Measurements from ENCODE around the gene NDUFC2.

NDUFC2 gene

GRCh38 chr11:78062671-78063070 is 17.0 kb downstream of the NDUFC2 start:
- no peak overlapping the region for H2BK15ac ChIP-seq (ENCODE audit: low read depth, poor library complexity, severe bottlenecking)
- H3K23ac ChIP-seq (ENCODE audit: low read length in 2 of 2) = no peak overlapping the region
- no peaks in the 10 kb centered on the region for H3K27me3 ChIP-seq (ENCODE audit: control insufficient read depth in 1 of 2, insufficient read depth in 1 of 2, low read length in 2 of 2)
- DNase-seq = no peak
- H3K4me1 ChIP-seq (ENCODE audit: control insufficient read depth, insufficient read depth, low read depth, low read length) = no peaks in the 10 kb centered on the region
- H3K79me1 ChIP-seq (replicated peaks; ENCODE audit: low read length, poor library complexity, severe bottlenecking) = peaks cover 4% of the 10 kb centered on the region
- no peak overlapping the region for H4K91ac ChIP-seq (ENCODE audit: low read length)
- 100% methylated on average over 1 of the region's 2 CpGs for WGBS
- H3K9me3 ChIP-seq (ENCODE audit: control insufficient read depth, low read length) = no peaks in the 10 kb centered on the region
- no peak overlapping the region for H3K9ac ChIP-seq (ENCODE audit: low read length)
- no peak overlapping the region for H3K4me3 ChIP-seq (ENCODE audit: insufficient read depth in 1 of 2, low read depth in 1 of 2, low read length in 2 of 2)
- no peak overlapping the region for H3K18ac ChIP-seq (ENCODE audit: low read depth in 1 of 2, low read length in 2 of 2)
- H2AFZ ChIP-seq (ENCODE audit: low read depth, low read length) = no peak overlapping the region
- no peak overlapping the region for H3K4ac ChIP-seq (ENCODE audit: low read depth in 1 of 2, low read length in 2 of 2)
- no peak overlapping the region for H2AK5ac ChIP-seq (ENCODE audit: low read length, severe bottlenecking)
- no peak overlapping the region for H2BK12ac ChIP-seq (ENCODE audit: low read length in 2 of 2)
- no peak overlapping the region for H3K27ac ChIP-seq (ENCODE audit: low read length, poor library complexity, severe bottlenecking)
- no peak overlapping the region for H2BK120ac ChIP-seq (ENCODE audit: low read depth, low read length)
- peaks cover 5 to 7% of the 10 kb centered on the region in 2 experiments for H3K36me3 ChIP-seq (ENCODE audit: control insufficient read depth in 1 of 2, insufficient read depth in 2 of 2, low read depth in 1 of 2, low read length in 2 of 2)
- no peak overlapping the region for H2BK5ac ChIP-seq (ENCODE audit: low read depth, low read length, poor library complexity, severe bottlenecking)
- H3K4me2 ChIP-seq (ENCODE audit: low read length, poor library complexity, severe bottlenecking) = no peak overlapping the region
- no peak overlapping the region for H3K14ac ChIP-seq (ENCODE audit: low read length in 2 of 2)
- peak overlapping the region; percentile 14 for H4K8ac ChIP-seq (ENCODE audit: low read length)

GRCh38 chr11:78061921-78062311 is 17.7 kb downstream of the NDUFC2 start:
- H3K9ac ChIP-seq (ENCODE audit: low read length) = no peak overlapping the region
- no peak overlapping the region for H3K18ac ChIP-seq (ENCODE audit: low read depth in 1 of 2, low read length in 2 of 2)
- H2BK12ac ChIP-seq (ENCODE audit: low read length in 2 of 2) = no peak overlapping the region
- peak overlapping the region; percentile 39 for H4K91ac ChIP-seq (ENCODE audit: low read length)
- no peak overlapping the region for H3K23ac ChIP-seq (ENCODE audit: low read length in 2 of 2)
- H2BK15ac ChIP-seq (ENCODE audit: low read depth, poor library complexity, severe bottlenecking) = no peak overlapping the region
- H3K4ac ChIP-seq (ENCODE audit: low read depth in 1 of 2, low read length in 2 of 2) = no peak overlapping the region
- H3K36me3 ChIP-seq (ENCODE audit: control insufficient read depth in 1 of 2, insufficient read depth in 2 of 2, low read depth in 1 of 2, low read length in 2 of 2) = peaks cover 0 to 4% of the 10 kb centered on the region in 2 experiments
- no peak overlapping the region for H4K8ac ChIP-seq (ENCODE audit: low read length)
- H2AFZ ChIP-seq (ENCODE audit: low read depth, low read length) = no peak overlapping the region
- no peak for DNase-seq
- no peak overlapping the region for H3K14ac ChIP-seq (ENCODE audit: low read length in 2 of 2)
- no peak overlapping the region for H2BK5ac ChIP-seq (ENCODE audit: low read depth, low read length, poor library complexity, severe bottlenecking)
- H3K4me1 ChIP-seq (ENCODE audit: control insufficient read depth, insufficient read depth, low read depth, low read length) = no peaks in the 10 kb centered on the region
- no peak overlapping the region for H3K4me2 ChIP-seq (ENCODE audit: low read length, poor library complexity, severe bottlenecking)
- no peak overlapping the region for H3K4me3 ChIP-seq (ENCODE audit: insufficient read depth in 1 of 2, low read depth in 1 of 2, low read length in 2 of 2)
- H3K9me3 ChIP-seq (ENCODE audit: control insufficient read depth, low read length) = no peaks in the 10 kb centered on the region
- 90% methylated on average over 4 of the region's 4 CpGs for WGBS
- no peak overlapping the region for H3K27ac ChIP-seq (ENCODE audit: low read length, poor library complexity, severe bottlenecking)
- peaks cover 4% of the 10 kb centered on the region for H3K79me1 ChIP-seq (replicated peaks; ENCODE audit: low read length, poor library complexity, severe bottlenecking)
- no peak overlapping the region for H2BK120ac ChIP-seq (ENCODE audit: low read depth, low read length)
- H3K27me3 ChIP-seq (ENCODE audit: control insufficient read depth in 1 of 2, insufficient read depth in 1 of 2, low read length in 2 of 2) = no peaks in the 10 kb centered on the region
- H2AK5ac ChIP-seq (ENCODE audit: low read length, severe bottlenecking) = no peak overlapping the region

GRCh38 chr11:78061088-78061920 is 18.4 kb downstream of the NDUFC2 start:
- H3K36me3 ChIP-seq (ENCODE audit: control insufficient read depth in 1 of 2, insufficient read depth in 2 of 2, low read depth in 1 of 2, low read length in 2 of 2) = peaks cover 0 to 4% of the 10 kb centered on the region in 2 experiments

GRCh38 chr11:78060533-78060932 is 19.1 kb downstream of the NDUFC2 start:
- Histone ChIP-seq H3K27me3 (ENCODE audit: control insufficient read depth in 1 of 2, insufficient read depth in 1 of 2, low read length in 2 of 2) (no peaks in the 10 kb centered on the region), H3K4me1 (ENCODE audit: control insufficient read depth, insufficient read depth, low read depth, low read length) (no peaks in the 10 kb centered on the region), H2BK120ac (ENCODE audit: low read depth, low read length) (no peak overlapping the region), H3K18ac (ENCODE audit: low read depth in 1 of 2, low read length in 2 of 2) (no peak overlapping the region), H2BK5ac (ENCODE audit: low read depth, low read length, poor library complexity, severe bottlenecking) (no peak overlapping the region), H3K4me2 (ENCODE audit: low read length, poor library complexity, severe bottlenecking) (no peak overlapping the region), H4K91ac (ENCODE audit: low read length) (no peak overlapping the region), H3K9me3 (ENCODE audit: control insufficient read depth, low read length) (no peaks in the 10 kb centered on the region), H3K27ac (ENCODE audit: low read length, poor library complexity, severe bottlenecking) (no peak overlapping the region), H2BK12ac (ENCODE audit: low read length in 2 of 2) (no peak overlapping the region), H3K4ac (ENCODE audit: low read depth in 1 of 2, low read length in 2 of 2) (no peak overlapping the region), H2AFZ (ENCODE audit: low read depth, low read length) (no peak overlapping the region), H2AK5ac (ENCODE audit: low read length, severe bottlenecking) (no peak overlapping the region), H2BK15ac (ENCODE audit: low read depth, poor library complexity, severe bottlenecking) (no peak overlapping the region), H3K36me3 (ENCODE audit: control insufficient read depth in 1 of 2, insufficient read depth in 2 of 2, low read depth in 1 of 2, low read length in 2 of 2) (peaks cover 0 to 4% of the 10 kb centered on the region in 2 experiments), H3K4me3 (ENCODE audit: insufficient read depth in 1 of 2, low read depth in 1 of 2, low read length in 2 of 2) (no peak overlapping the region), H3K9ac (ENCODE audit: low read length) (no peak overlapping the region), H3K14ac (ENCODE audit: low read length in 2 of 2) (no peak overlapping the region), H4K8ac (ENCODE audit: low read length) (no peak overlapping the region), H3K23ac (ENCODE audit: low read length in 2 of 2) (no peak overlapping the region), H3K79me1 (replicated peaks; ENCODE audit: low read length, poor library complexity, severe bottlenecking) (peaks cover 1% of the 10 kb centered on the region)
- WGBS = 98% methylated on average over 7 of the region's 8 CpGs
- no peak for DNase-seq

More at GRCh38 chr11:78061088-78061920, 18.4 kb downstream of the NDUFC2 start:
- Histone ChIP-seq H3K18ac (ENCODE audit: low read depth in 1 of 2, low read length in 2 of 2) (no peak overlapping the region), H3K27me3 (ENCODE audit: control insufficient read depth in 1 of 2, insufficient read depth in 1 of 2, low read length in 2 of 2) (no peaks in the 10 kb centered on the region), H3K4me1 (ENCODE audit: control insufficient read depth, insufficient read depth, low read depth, low read length) (no peaks in the 10 kb centered on the region), H2BK12ac (ENCODE audit: low read length in 2 of 2) (no peak overlapping the region), H3K27ac (ENCODE audit: low read length, poor library complexity, severe bottlenecking) (no peak overlapping the region), H3K14ac (ENCODE audit: low read length in 2 of 2) (no peak overlapping the region), H2AK5ac (ENCODE audit: low read length, severe bottlenecking) (no peak overlapping the region), H4K91ac (ENCODE audit: low read length) (no peak overlapping the region), H3K4me3 (ENCODE audit: insufficient read depth in 1 of 2, low read depth in 1 of 2, low read length in 2 of 2) (no peak overlapping the region), H3K4me2 (ENCODE audit: low read length, poor library complexity, severe bottlenecking) (no peak overlapping the region), H3K23ac (ENCODE audit: low read length in 2 of 2) (no peak overlapping the region), H2BK15ac (ENCODE audit: low read depth, poor library complexity, severe bottlenecking) (no peak overlapping the region), H4K8ac (ENCODE audit: low read length) (no peak overlapping the region), H3K9ac (ENCODE audit: low read length) (no peak overlapping the region), H2BK120ac (ENCODE audit: low read depth, low read length) (no peak overlapping the region), H2BK5ac (ENCODE audit: low read depth, low read length, poor library complexity, severe bottlenecking) (no peak overlapping the region), H3K4ac (ENCODE audit: low read depth in 1 of 2, low read length in 2 of 2) (no peak overlapping the region), H2AFZ (ENCODE audit: low read depth, low read length) (no peak overlapping the region), H3K79me1 (replicated peaks; ENCODE audit: low read length, poor library complexity, severe bottlenecking) (peaks cover 2% of the 10 kb centered on the region), H3K9me3 (ENCODE audit: control insufficient read depth, low read length) (no peaks in the 10 kb centered on the region)
- DNase-seq = no peak
- 81% methylated on average over 4 of the region's 4 CpGs for WGBS

Data from mesenchymal stem cell (in vitro differentiated cells and primary cell).